Measurements from ENCODE around the gene UQCR11. TPM values are rescaled to one million over a fixed set of nuclear protein-coding genes. Genes with fewer than 3 reads are reported as not detected.
A peak's percentile ranks its signal among the peaks of the same experiment; 100 is the strongest.

UQCR11 gene
- total and polyA plus RNA-seq, 2 of the 8 experiments (the other 6 are each of a cell fraction or from before 2014, with no cell fraction given): 162 to 171 TPM

DNA sequence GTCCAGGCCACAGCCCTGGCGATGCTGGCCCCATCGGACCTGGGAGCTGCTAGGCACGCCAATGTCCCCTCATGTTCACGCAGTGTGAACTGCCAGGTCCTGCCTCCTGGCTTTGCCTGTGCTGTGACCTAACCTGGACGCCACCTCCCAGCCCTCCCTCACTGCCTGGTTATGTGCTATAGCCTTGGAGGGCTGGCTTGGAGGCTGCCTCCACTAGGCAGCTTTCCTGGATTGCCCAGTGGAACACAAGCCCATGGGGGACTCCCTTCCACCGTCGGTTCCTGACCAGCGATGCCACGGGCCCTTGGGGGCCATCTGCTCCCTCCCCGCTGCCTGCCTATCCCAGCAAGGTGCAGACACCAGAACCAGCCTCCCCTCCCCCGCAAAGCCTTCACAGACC is 15.2 kb upstream of the UQCR11 start:
- H3K27me3 ChIP-seq (replicated peaks in 1 of 4; ENCODE audit: control insufficient read depth in 3 of 4, extremely low read depth in 1 of 4, insufficient read depth in 3 of 4, low read length in 3 of 4): no peaks in the 10 kb centered on the region
- no peak overlapping the region for H3K14ac ChIP-seq (ENCODE audit: insufficient read length)
- H4K91ac ChIP-seq (replicated peaks; ENCODE audit: insufficient read length, low read length): no peak overlapping the region
- H3K18ac ChIP-seq (ENCODE audit: extremely low read depth, low read length): no peak overlapping the region; the same call in 1 of the 2 replicates
- H3K27ac ChIP-seq (ENCODE audit: low read depth, low read length): 0 out of 2 replicates have a peak overlapping the region, but pooled peaks have one; percentile 50
- peaks cover 0 to 8% (median 4%) of the 10 kb centered on the region in 4 experiments; a peak in 3 of 7 replicates for H3K4me1 ChIP-seq (replicated peaks in 1 of 4; ENCODE audit: control insufficient read depth in 3 of 4, insufficient read depth in 4 of 4, low read length in 3 of 4)
- H2AFZ ChIP-seq (ENCODE audit: low read length): no peak overlapping the region
- no peaks in the 10 kb centered on the region for H3K23me2 ChIP-seq (ENCODE audit: low read depth, low read length)
- H4K5ac ChIP-seq (ENCODE audit: insufficient read length, low read depth, low read length): no peak overlapping the region
- H2BK5ac ChIP-seq (ENCODE audit: low read depth, low read length): no peak overlapping the region
- no peaks in the 10 kb centered on the region for H3K9me3 ChIP-seq (ENCODE audit: insufficient read depth in 2 of 2, low read depth in 1 of 2, low read length in 1 of 2)
- no peak overlapping the region for H2AK5ac ChIP-seq (ENCODE audit: low read depth, low read length)
- no peak overlapping the region for H2BK12ac ChIP-seq (ENCODE audit: low read depth, low read length)
- H2BK20ac ChIP-seq (ENCODE audit: low read length): no peak overlapping the region
- 72% methylated on average over 5 of the region's 11 CpGs; no CpG with 5 or more reads in 1 of the 2 experiments for WGBS, 2 experiments (ENCODE audit: extremely low coverage in 1 of 2, insufficient coverage in 1 of 2, insufficient read length in 1 of 2, insufficient replicate concordance in 2 of 2, low coverage in 1 of 2, low lambda C conversion rate in 2 of 2, missing lambda C conversion rate in 1 of 2)
- no peak overlapping the region for H3K56ac ChIP-seq (replicated peaks; ENCODE audit: insufficient read length, low read depth, low read length)
- DNase-seq (ENCODE audit: low read depth in 1 of 2, low spot score in 2 of 2) (no peak), FAIRE-seq (no peak)
- H3K79me2 ChIP-seq (ENCODE audit: control insufficient read depth in 1 of 2, insufficient read depth in 2 of 2, low read length in 2 of 2): peaks cover 0 to 4% of the 10 kb centered on the region in 2 experiments; a peak in 1 of 4 replicates
- H3K23ac ChIP-seq (ENCODE audit: insufficient read length): no peak overlapping the region
- H3K9ac ChIP-seq (replicated peaks in 1 of 4; ENCODE audit: extremely low read depth in 1 of 4, low read depth in 3 of 4, low read length in 3 of 4): peak overlapping the region in 2 of 4 experiments; percentile 13 to 16; a peak in 1 of 7 replicates
- no peak overlapping the region for H3K4me2 ChIP-seq (ENCODE audit: insufficient read depth in 1 of 2, low read depth in 2 of 2, low read length in 2 of 2)
- H3K79me1 ChIP-seq (ENCODE audit: low read depth, low read length): peaks cover 3% of the 10 kb centered on the region; the same call in 1 of the 2 replicates
- H2BK120ac ChIP-seq (replicated peaks; ENCODE audit: low read depth, low read length): no peak overlapping the region
- H3K36me3 ChIP-seq (ENCODE audit: control insufficient read depth in 2 of 4, insufficient read depth in 4 of 4, low read length in 3 of 4): peaks cover 19 to 78% (median 58%) of the 10 kb centered on the region in 4 experiments
- no peak overlapping the region for H3K4me3 ChIP-seq (ENCODE audit: extremely low read depth in 1 of 4, insufficient read depth in 2 of 4, low read depth in 3 of 4, low read length in 4 of 4)
- ChIA-PET POLR2A (ENCODE audit: partially characterized antibody) (interaction anchor here (0.6 to 2.0 kb wide), 3 partner anchors 12 to 45 kb away, joined by 3 to 6 read pairs (median 3); no protein-coding TSS in a partner anchor), CTCF (ENCODE audit: partially characterized antibody) (interaction anchor here (0.6 to 1.2 kb wide), 2 partner anchors 51 to 52 kb away, joined by 3 read pairs; no protein-coding TSS in a partner anchor)
- no peak overlapping the region for H4K8ac ChIP-seq (ENCODE audit: extremely low read depth, insufficient read depth, low read length)
- no peak overlapping the region for H2BK15ac ChIP-seq (ENCODE audit: low read length)
- peaks cover 19 to 28% of the 10 kb centered on the region in 2 experiments for H4K20me1 ChIP-seq (replicated peaks in 1 of 2; ENCODE audit: control insufficient read depth in 1 of 2, insufficient read depth in 2 of 2, low read length in 2 of 2)
- H3K4ac ChIP-seq (replicated peaks; ENCODE audit: insufficient read length, low read depth, low read length): no peak overlapping the region
- TF ChIP-seq HDAC6 (IDR thresholded peaks at IDR 0.05; ENCODE audit: low read depth, low read length) (no peak), RBBP5 (IDR thresholded peaks at IDR 0.05; ENCODE audit: borderline replicate concordance, low read depth, low read length) (no peak), CHD1 (IDR thresholded peaks at IDR 0.05; ENCODE audit: low read depth, low read length) (no peak), SIX5 (IDR thresholded peaks at IDR 0.05; ENCODE audit: low read depth, low read length) (no peak), NANOG (IDR thresholded peaks at IDR 0.05; ENCODE audit: insufficient read depth, low read depth, low read length, poor library complexity, severe bottlenecking) (no peak), BACH1 (IDR thresholded peaks at IDR 0.05; ENCODE audit: low read length) (no peak), BRCA1 (IDR thresholded peaks at IDR 0.05; ENCODE audit: low read depth, low read length) (no peak), ASH2L (IDR thresholded peaks at IDR 0.05; ENCODE audit: low read length) (no peak), EGR1 (IDR thresholded peaks at IDR 0.05; ENCODE audit: borderline replicate concordance, low read depth, low read length) (no peak), RFX5 (IDR thresholded peaks at IDR 0.05; ENCODE audit: borderline replicate concordance, low read depth, low read length) (no peak)
- TF ChIP-seq, protein P1, sequence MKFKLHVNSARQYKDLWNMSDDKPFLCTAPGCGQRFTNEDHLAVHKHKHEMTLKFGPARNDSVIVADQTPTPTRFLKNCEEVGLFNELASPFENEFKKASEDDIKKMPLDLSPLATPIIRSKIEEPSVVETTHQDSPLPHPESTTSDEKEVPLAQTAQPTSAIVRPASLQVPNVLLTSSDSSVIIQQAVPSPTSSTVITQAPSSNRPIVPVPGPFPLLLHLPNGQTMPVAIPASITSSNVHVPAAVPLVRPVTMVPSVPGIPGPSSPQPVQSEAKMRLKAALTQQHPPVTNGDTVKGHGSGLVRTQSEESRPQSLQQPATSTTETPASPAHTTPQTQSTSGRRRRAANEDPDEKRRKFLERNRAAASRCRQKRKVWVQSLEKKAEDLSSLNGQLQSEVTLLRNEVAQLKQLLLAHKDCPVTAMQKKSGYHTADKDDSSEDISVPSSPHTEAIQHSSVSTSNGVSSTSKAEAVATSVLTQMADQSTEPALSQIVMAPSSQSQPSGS (IDR thresholded peaks at IDR 0.05; ENCODE audit: low read length): no peak
